K562 (cell line): ENCODE results near the gene CCDC184. TPM values are rescaled to one million over a fixed set of nuclear protein-coding genes. Genes with fewer than 3 reads are reported as not detected.

Experiments
- AFF1 ChIP-seq, 2 experiments: fragments of 450-650 bp; IDR thresholded peaks; 2 replicates each; pipeline ENCODE4 v1.6.1; 2018; ENCODE audit warnings: mild to moderate bottlenecking in 2 of 2, low read depth in 1 of 2; ENCODE audit not compliant: partially characterized antibody in 2 of 2
- E2F1 ChIP-seq: sonication (generic); formaldehyde crosslinking; IDR thresholded peaks from 2 replicates; pipeline ENCODE4 v1.8.1; 2023; ENCODE audit warnings: mild to moderate bottlenecking, missing genetic modification reagents, moderate library complexity
- E4F1 ChIP-seq: fragments of 250-450 bp; sonication (Bioruptor Pico); IDR thresholded peaks from 2 replicates; pipeline ENCODE4 v1.5.0; 2021; ENCODE audit warnings: mild to moderate bottlenecking, borderline replicate concordance
- EP300 ChIP-seq: IDR thresholded peaks from 2 replicates; pipeline ENCODE4 v1.6.1; 2012; ENCODE audit warnings: low read length, improper control_type of control experiment
- ETS1 ChIP-seq: conservative IDR thresholded peaks from 2 replicates; pipeline ENCODE4 v1.6.1; 2011; ENCODE audit warnings: low read depth, mild to moderate bottlenecking, low read length; ENCODE audit not compliant: control insufficient read depth
- ETV1 ChIP-seq: fragments of 450-650 bp; conservative IDR thresholded peaks from 2 replicates; pipeline ENCODE4 v1.6.1; 2016; ENCODE audit warnings: missing genetic modification characterization, control low read depth, low read depth, missing compliant biosample characterization
- NR2C1 ChIP-seq, 2 experiments: fragments of 450-650 bp; IDR thresholded peaks; 2 replicates each; pipeline ENCODE4 v1.6.1; 2017; ENCODE audit warnings: mild to moderate bottlenecking in 2 of 2, antibody characterized with exemption in 1 of 2, inconsistent platforms in 1 of 2, missing compliant biosample characterization in 1 of 2, missing genetic modification characterization in 1 of 2
- POU5F1 ChIP-seq: fragments of 150-350 bp; IDR thresholded peaks from 2 replicates; pipeline ENCODE4 v1.6.1; 2014; ENCODE audit warnings: borderline replicate concordance, low read length, low read depth, mild to moderate bottlenecking; ENCODE audit not compliant: partially characterized antibody
- RAD21 ChIP-seq, 2 experiments: fragments of 250-450 bp in 1 of 2; fragments of 450-650 bp in 1 of 2; sonication (Bioruptor Pico) in 1 of 2; formaldehyde crosslinking in 1 of 2; IDR thresholded peaks in 1 of 2; conservative IDR thresholded peaks in 1 of 2; 2 replicates each; pipeline versions ENCODE4 v1.4.0 to v1.8.0; 2020 to 2022; ENCODE audit warnings: mild to moderate bottlenecking in 2 of 2, moderate library complexity in 1 of 2
- RBM39 ChIP-seq: fragments of 200-400 bp; formaldehyde crosslinking; optimal IDR thresholded peaks from 2 replicates; pipeline ENCODE3; 2018; ENCODE audit warnings: low read depth, low read length
- SMAD1 ChIP-seq: fragments of 150-350 bp; IDR thresholded peaks from 2 replicates; pipeline ENCODE4 v1.6.1; 2014; ENCODE audit warnings: low read length, low read depth; ENCODE audit not compliant: partially characterized antibody
- TBL1XR1 ChIP-seq, 2 experiments: IDR thresholded peaks; 2 replicates each; pipeline ENCODE4 v1.6.1; 2012; ENCODE audit warnings: improper control_type of control experiment in 2 of 2, low read length in 2 of 2, mild to moderate bottlenecking in 1 of 2
- ZNF165 ChIP-seq: fragments of 250-450 bp; sonication (Bioruptor Pico); IDR thresholded peaks from 2 replicates; pipeline ENCODE4 v1.4.0; 2020; ENCODE audit warnings: borderline replicate concordance
- polyA plus RNA-seq, 8 experiments: library from polyadenylated mRNA; depleted of rRNA in 4 of 8; stranded (reverse) in 5 of 8; unstranded in 3 of 8; fragments of >200 nt; fragmentation: Nextera tagmentation in 2 of 8; fragmentation: Illumina TruSeq in 1 of 8; extraction: Ambion mirVana in 2 of 8; extraction: Trizol in 1 of 8; gene quantifications; 2 replicates each; pipeline versions ENCODE4 v1.2.1 to v1.2.3, GENCODE V29; 2011 to 2014; ENCODE audit warnings: inconsistent platforms in 1 of 8, missing spikeins in 1 of 8
- total RNA-seq, 7 experiments: library from RNA; depleted of rRNA in 6 of 7; stranded (reverse); fragments of >200 nt in 6 of 7; fragmentation: Illumina TruSeq in 2 of 7; extraction: Trizol in 2 of 7; gene quantifications; 2 replicates each; pipeline versions ENCODE4 v1.2.1 to v1.2.3, GENCODE V29; 2011 to 2021; ENCODE audit warnings: low replicate concordance in 1 of 7
- TF ChIP-seq, protein P1 (sequence below): fragments of 450-650 bp; conservative IDR thresholded peaks from 2 replicates; pipeline ENCODE4 v1.6.1; 2016; ENCODE audit warnings: missing genetic modification characterization, low read depth, mild to moderate bottlenecking, missing compliant biosample characterization, moderate library complexity

CCDC184 gene
- total and polyA plus RNA-seq, 9 of the 15 experiments (the other 6 are each of a cell fraction or from before 2014, with no cell fraction given): 0.09 TPM; not detected in 8

GRCh38 chr12:48175613-48176416 lies 7.6 kb upstream of the CCDC184 start (continued):
- 0 out of 2 replicates have a peak, but pooled peaks have one; percentile 17 for TF ChIP-seq ETV1
- TF ChIP-seq E2F1 (CRISPR knock-in tag): no peak
- no peak for TF ChIP-seq RBM39
- no peak for TF ChIP-seq RAD21 (CRISPR knock-in tag; conservative IDR thresholded peaks at IDR 0.05 in 1 of 2, IDR thresholded peaks at IDR 0.05 in 1 of 2)
- no peak for TF ChIP-seq SMAD1
- no peak for TF ChIP-seq ZNF165 (CRISPR knock-in tag)
- TF ChIP-seq, protein P1, sequence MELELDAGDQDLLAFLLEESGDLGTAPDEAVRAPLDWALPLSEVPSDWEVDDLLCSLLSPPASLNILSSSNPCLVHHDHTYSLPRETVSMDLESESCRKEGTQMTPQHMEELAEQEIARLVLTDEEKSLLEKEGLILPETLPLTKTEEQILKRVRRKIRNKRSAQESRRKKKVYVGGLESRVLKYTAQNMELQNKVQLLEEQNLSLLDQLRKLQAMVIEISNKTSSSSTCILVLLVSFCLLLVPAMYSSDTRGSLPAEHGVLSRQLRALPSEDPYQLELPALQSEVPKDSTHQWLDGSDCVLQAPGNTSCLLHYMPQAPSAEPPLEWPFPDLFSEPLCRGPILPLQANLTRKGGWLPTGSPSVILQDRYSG (tag): no peak
- TF ChIP-seq NR2C1 (IDR thresholded peaks at IDR 0.05): no peak
- TF ChIP-seq NR2C1 (tag; IDR thresholded peaks at IDR 0.05): 0 out of 2 replicates have a peak, but pooled peaks have one; percentile 14
- peak; percentile 53 for TF ChIP-seq EP300
- TF ChIP-seq ETS1: no peak
- peak in 1 of 2 experiments; percentile 51 for TF ChIP-seq AFF1 (IDR thresholded peaks at IDR 0.05; ENCODE audit: low read depth in 1 of 2, partially characterized antibody in 2 of 2)
- TF ChIP-seq E4F1 (CRISPR knock-in tag): no peak
- no peak for TF ChIP-seq POU5F1
- TF ChIP-seq TBL1XR1 (IDR thresholded peaks at IDR 0.05; ENCODE audit: low read length in 2 of 2): no peak
